ENCODE data around the gene MTTP. TPM values are rescaled to one million over a fixed set of nuclear protein-coding genes. Genes with fewer than 3 reads are reported as not detected.
A peak's percentile ranks its signal among the peaks of the same experiment; 100 is the strongest.

MTTP gene
- total and polyA plus RNA-seq, 3 experiments from 2014 or later: not detected

DNA sequence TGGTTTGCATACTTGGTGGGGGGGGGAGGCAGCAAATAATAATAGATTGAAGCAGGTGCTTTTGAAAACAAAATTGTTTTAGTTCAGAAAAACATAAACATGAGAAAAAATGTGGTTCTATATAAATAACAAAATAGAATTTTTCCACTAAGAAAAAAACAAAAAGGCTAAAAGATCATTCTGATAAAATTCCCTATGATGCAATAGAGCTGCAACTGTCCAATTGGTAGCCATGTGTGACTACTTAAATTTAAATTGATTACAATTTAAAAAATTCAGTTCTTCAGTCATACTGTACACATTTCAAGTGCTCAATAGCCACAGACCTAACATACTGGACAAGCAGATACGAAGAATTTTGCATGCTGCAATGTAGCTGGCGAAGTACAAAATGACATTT, 21.8 kb upstream of the MTTP start:
- POLR2A ChIA-PET: no interaction called here
- CTCF ChIA-PET: no interaction called here
- no peaks in the 10 kb centered on the region for H3K4me1 Mint-ChIP-seq
- H3K4me3 ChIP-seq (ENCODE audit: low read length): no peak overlapping the region
- H3K27ac ChIP-seq (ENCODE audit: low read depth, low read length): no peak overlapping the region
- H3K27me3 Mint-ChIP-seq: no peaks in the 10 kb centered on the region
- no peaks in the 10 kb centered on the region for H3K27me3 ChIP-seq (ENCODE audit: insufficient read depth, low read length, poor library complexity, severe bottlenecking)
- no peaks in the 10 kb centered on the region for H3K36me3 ChIP-seq (ENCODE audit: insufficient read depth, low read length)
- no peak for DNase-seq
- no peaks in the 10 kb centered on the region for H3K4me1 ChIP-seq (ENCODE audit: insufficient read depth, low read length)
- H3K36me3 Mint-ChIP-seq: peaks cover 3 to 26% (median 7%) of the 10 kb centered on the region in 3 donors
- H3K4me3 Mint-ChIP-seq: no peak overlapping the region
- H3K9me3 Mint-ChIP-seq: no peaks in the 10 kb centered on the region
- H3K9me3 ChIP-seq (ENCODE audit: low read length): no peaks in the 10 kb centered on the region
- no peak overlapping the region for H3K27ac Mint-ChIP-seq

DNA sequence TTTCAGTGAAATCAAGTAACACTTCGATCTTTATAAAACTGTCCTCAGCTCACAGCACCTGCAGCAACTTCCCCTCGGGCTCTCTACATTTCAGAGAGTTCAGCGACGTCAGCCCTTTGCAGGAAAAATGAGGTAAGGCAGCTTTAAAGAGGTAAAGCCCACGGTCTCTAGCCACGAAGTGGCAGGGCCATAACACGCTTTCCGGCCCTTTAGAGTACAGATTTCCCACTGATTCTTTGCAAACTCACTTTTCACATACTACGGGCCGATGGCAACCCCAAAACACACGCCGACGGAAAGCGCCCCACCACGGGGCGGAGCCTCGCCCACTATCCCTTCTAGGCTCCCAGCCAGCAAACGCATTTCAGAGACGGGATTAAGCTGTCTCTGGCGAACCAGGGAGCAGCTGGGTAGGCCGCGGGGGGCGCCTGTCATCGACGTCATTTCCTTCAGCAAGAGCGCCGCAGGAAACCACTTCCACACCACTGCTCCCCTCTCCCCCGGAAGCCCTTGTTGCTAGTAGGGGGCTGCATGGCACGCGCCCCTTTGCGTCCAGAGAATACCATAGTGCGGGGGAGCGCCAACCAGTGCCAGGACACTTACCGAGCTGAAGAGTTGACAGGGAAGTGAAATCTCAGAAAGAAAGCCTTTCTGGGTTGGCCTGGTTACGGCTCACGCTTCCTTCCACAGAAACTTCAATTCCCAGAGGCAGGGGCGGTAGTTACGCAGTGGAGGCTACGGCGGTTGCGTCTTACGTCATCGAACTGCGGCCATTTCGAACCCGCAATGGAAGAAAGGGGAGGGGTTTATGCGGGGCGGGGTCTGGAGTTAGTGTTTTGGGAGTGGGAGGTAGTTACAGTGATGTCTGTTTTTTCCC, 11.1 kb upstream of the MTTP start, which contains the start of gene TRMT10A:
Gene TRMT10A (minus strand): TSS at position 730 of the 877 bp plus-strand sequence. CDS start 4,701 bp downstream, outside the sequence.
- H3K36me3 Mint-ChIP-seq: peaks cover 3 to 10% (median 3%) of the 10 kb centered on the region in 3 donors
- H3K4me1 Mint-ChIP-seq: peaks cover 22 to 26% (median 24%) of the 10 kb centered on the region in 3 donors
- no peaks in the 10 kb centered on the region for H3K9me3 Mint-ChIP-seq
- ChIA-PET CTCF (interaction anchor here (0.8 to 3.4 kb wide), 7 partner anchors 245 to 568 kb away, joined by 3 to 24 read pairs (median 3); partner anchors contain the start of genes H2AZ1, LAMTOR3 and METAP1), POLR2A (interaction anchor here (0.5 to 1.4 kb wide), 7 partner anchors 245 to 634 kb away, joined by 3 to 25 read pairs (median 4); partner anchors contain the start of genes DAPP1, DNAJB14, H2AZ1 and METAP1)
- Histone ChIP-seq H3K9me3 (ENCODE audit: low read length) (no peaks in the 10 kb centered on the region), H3K36me3 (ENCODE audit: insufficient read depth, low read length) (no peaks in the 10 kb centered on the region), H3K4me1 (ENCODE audit: insufficient read depth, low read length) (peaks cover 9% of the 10 kb centered on the region), H3K27me3 (ENCODE audit: insufficient read depth, low read length, poor library complexity, severe bottlenecking) (peaks cover 4% of the 10 kb centered on the region), H3K27ac (ENCODE audit: low read depth, low read length) (peak within 1 kb of the TSS; percentile 97), H3K4me3 (ENCODE audit: low read length) (peak within 1 kb of the TSS; percentile 82)
- H3K4me3 Mint-ChIP-seq: peak within 1 kb of the TSS; percentile 90 to 99 (median 96)
- DNase-seq: peak; percentile 92 to 98 (median 97)
- H3K27me3 Mint-ChIP-seq: peaks cover 13 to 28% of the 10 kb centered on the region in 2 donors
- peak within 1 kb of the TSS; percentile 98 to 100 (median 100) for H3K27ac Mint-ChIP-seq

- Histone ChIP-seq H3K36me3 (ENCODE audit: insufficient read depth, low read length) (no peaks in the 10 kb centered on the region), H3K4me3 (ENCODE audit: low read length) (no peak overlapping the region), H3K27me3 (ENCODE audit: insufficient read depth, low read length, poor library complexity, severe bottlenecking) (peaks cover 4% of the 10 kb centered on the region), H3K9me3 (ENCODE audit: low read length) (no peaks in the 10 kb centered on the region), H3K4me1 (ENCODE audit: insufficient read depth, low read length) (peaks cover 9% of the 10 kb centered on the region), H3K27ac (ENCODE audit: low read depth, low read length) (no peak overlapping the region)
- Mint-ChIP-seq H3K36me3 (peaks cover 3 to 10% (median 3%) of the 10 kb centered on the region in 3 donors), H3K27me3 (peaks cover 13 to 40% of the 10 kb centered on the region in 2 donors), H3K27ac (peak overlapping the region in 3 of 8 donors; percentile 21 to 32 (median 26)), H3K4me1 (peaks cover 22 to 26% (median 24%) of the 10 kb centered on the region in 3 donors), H3K4me3 (peak overlapping the region in 5 of 7 donors; percentile 6 to 42 (median 39)), H3K9me3 (no peaks in the 10 kb centered on the region)
- DNase-seq: no peak
- ChIA-PET POLR2A (interaction anchor here (0.6 to 0.7 kb wide), 2 partner anchors 329 to 476 kb away, joined by 3 to 4 read pairs; partner anchors contain the start of gene LAMTOR3), CTCF (interaction anchor here (3.4 kb wide), 1 partner anchor 244 kb away, joined by 22 read pairs; no protein-coding TSS in a partner anchor)
Measured at GRCh38 chr4:99564921-99565320, 9.7 kb upstream of the MTTP start.

- no peaks in the 10 kb centered on the region for H3K36me3 Mint-ChIP-seq
- H3K27ac Mint-ChIP-seq: no peak overlapping the region
- ChIA-PET POLR2A (no interaction called here), CTCF (no interaction called here)
- H3K4me1 Mint-ChIP-seq: no peaks in the 10 kb centered on the region
- Histone ChIP-seq H3K4me3 (ENCODE audit: low read length) (no peak overlapping the region), H3K9me3 (ENCODE audit: low read length) (no peaks in the 10 kb centered on the region), H3K4me1 (ENCODE audit: insufficient read depth, low read length) (no peaks in the 10 kb centered on the region), H3K36me3 (ENCODE audit: insufficient read depth, low read length) (no peaks in the 10 kb centered on the region), H3K27ac (ENCODE audit: low read depth, low read length) (no peak overlapping the region), H3K27me3 (ENCODE audit: insufficient read depth, low read length, poor library complexity, severe bottlenecking) (peaks cover 4% of the 10 kb centered on the region)
- no peak overlapping the region for H3K4me3 Mint-ChIP-seq
- peaks cover 23 to 73% of the 10 kb centered on the region in 2 donors for H3K27me3 Mint-ChIP-seq
- no peak for DNase-seq
- no peaks in the 10 kb centered on the region for H3K9me3 Mint-ChIP-seq
Measured at GRCh38 chr4:99571883-99572282, 2.7 kb upstream of the MTTP start.

- DNase-seq: no peak
- Histone ChIP-seq H3K27ac (ENCODE audit: low read depth, low read length) (no peak overlapping the region), H3K27me3 (ENCODE audit: insufficient read depth, low read length, poor library complexity, severe bottlenecking) (no peaks in the 10 kb centered on the region), H3K9me3 (ENCODE audit: low read length) (no peaks in the 10 kb centered on the region), H3K4me3 (ENCODE audit: low read length) (no peak overlapping the region), H3K4me1 (ENCODE audit: insufficient read depth, low read length) (no peaks in the 10 kb centered on the region), H3K36me3 (ENCODE audit: insufficient read depth, low read length) (no peaks in the 10 kb centered on the region)
- no peaks in the 10 kb centered on the region for H3K36me3 Mint-ChIP-seq
- H3K27ac Mint-ChIP-seq: no peak overlapping the region
- no peaks in the 10 kb centered on the region for H3K4me1 Mint-ChIP-seq
- H3K9me3 Mint-ChIP-seq: no peaks in the 10 kb centered on the region
- CTCF ChIA-PET: no interaction called here
- peaks cover 23 to 70% of the 10 kb centered on the region in 2 donors for H3K27me3 Mint-ChIP-seq
- POLR2A ChIA-PET: no interaction called here
- no peak overlapping the region for H3K4me3 Mint-ChIP-seq
Measured at GRCh38 chr4:99572527-99573240, 1.9 kb upstream of the MTTP start.

DNA sequence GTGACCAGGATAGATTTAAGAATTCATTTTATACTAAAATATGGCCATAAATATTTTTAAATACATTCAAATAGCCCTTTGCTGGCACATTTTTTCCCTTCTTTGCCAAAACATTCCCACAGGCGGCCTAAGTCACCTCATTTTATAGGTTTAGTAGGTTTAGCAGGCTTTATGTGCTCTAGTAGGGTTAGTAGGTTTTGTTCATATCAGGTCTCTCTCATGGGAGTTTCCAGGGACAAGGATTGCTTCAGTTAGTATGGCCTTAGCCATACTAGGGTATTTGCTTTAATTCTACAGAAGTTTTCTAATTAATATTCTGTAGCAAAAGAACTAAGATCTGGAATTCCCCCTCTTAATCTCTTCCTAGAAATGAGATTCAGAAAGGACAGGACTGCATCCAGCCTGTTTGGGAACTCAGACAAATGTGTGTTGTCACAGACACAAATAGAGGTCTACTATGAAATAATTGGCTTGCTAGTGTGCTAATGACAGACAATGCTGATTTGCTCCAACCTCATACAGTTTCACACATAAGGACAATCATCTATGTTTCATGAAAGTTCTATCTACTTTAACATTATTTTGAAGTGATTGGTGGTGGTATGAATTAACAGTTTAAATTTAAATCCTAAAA, 772 bp upstream of the MTTP start:
- H3K36me3 ChIP-seq (ENCODE audit: insufficient read depth, low read length): no peaks in the 10 kb centered on the region
- no peaks in the 10 kb centered on the region for H3K27me3 ChIP-seq (ENCODE audit: insufficient read depth, low read length, poor library complexity, severe bottlenecking)
- H3K36me3 Mint-ChIP-seq: no peaks in the 10 kb centered on the region
- ChIA-PET POLR2A (no interaction called here), CTCF (no interaction called here)
- no peak for DNase-seq
- H3K4me3 ChIP-seq (ENCODE audit: low read length): no peak overlapping the region
- H3K27ac ChIP-seq (ENCODE audit: low read depth, low read length): no peak overlapping the region
- H3K4me3 Mint-ChIP-seq: no peak overlapping the region
- peaks cover 23 to 69% of the 10 kb centered on the region in 2 donors for H3K27me3 Mint-ChIP-seq
- no peak overlapping the region for H3K27ac Mint-ChIP-seq
- H3K9me3 ChIP-seq (ENCODE audit: low read length): no peaks in the 10 kb centered on the region
- H3K4me1 Mint-ChIP-seq: no peaks in the 10 kb centered on the region
- no peaks in the 10 kb centered on the region for H3K4me1 ChIP-seq (ENCODE audit: insufficient read depth, low read length)
- no peaks in the 10 kb centered on the region for H3K9me3 Mint-ChIP-seq

- POLR2A ChIA-PET: no interaction called here
- Histone ChIP-seq H3K36me3 (ENCODE audit: insufficient read depth, low read length) (no peaks in the 10 kb centered on the region), H3K4me1 (ENCODE audit: insufficient read depth, low read length) (no peaks in the 10 kb centered on the region), H3K4me3 (ENCODE audit: low read length) (no peak overlapping the region), H3K27me3 (ENCODE audit: insufficient read depth, low read length, poor library complexity, severe bottlenecking) (no peaks in the 10 kb centered on the region), H3K27ac (ENCODE audit: low read depth, low read length) (no peak overlapping the region), H3K9me3 (ENCODE audit: low read length) (no peaks in the 10 kb centered on the region)
- H3K36me3 Mint-ChIP-seq: no peaks in the 10 kb centered on the region
- H3K27me3 Mint-ChIP-seq: peaks cover 15 to 74% of the 10 kb centered on the region in 2 donors
- H3K9me3 Mint-ChIP-seq: no peaks in the 10 kb centered on the region
- CTCF ChIA-PET: no interaction called here
- no peak overlapping the region for H3K4me3 Mint-ChIP-seq
- no peak overlapping the region for H3K27ac Mint-ChIP-seq
- H3K4me1 Mint-ChIP-seq: no peaks in the 10 kb centered on the region
- DNase-seq: no peak
Measured at GRCh38 chr4:99578714-99579113, 4.1 kb downstream of the MTTP start.
